HG03565 (cell line): ENCODE results near the gene METTL1.
"Not testable (repeated sequence)": the region's sequence is repeated elsewhere in the genome, so short reads cannot be mapped to it uniquely, and the experiment has no call there.

Experiments used
- ATAC-seq: cut with Tn5 transposase; IDR thresholded peaks from one replicate; pipeline ENCODE4 v1.9.1; 2021; ENCODE audit warnings: mild to moderate bottlenecking, moderate library complexity; ENCODE audit not compliant: unreplicated experiment

METTL1 gene

GRCh38 chr12:57797933-57798332 lies 26.0 kb upstream of the METTL1 start:
- no peak for ATAC-seq

GRCh38 chr12:57796996-57797395 lies 25.1 kb upstream of the METTL1 start:
- ATAC-seq = no peak

GRCh38 chr12:57795354-57795753 lies 23.4 kb upstream of the METTL1 start:
- ATAC-seq = no peak

GRCh38 chr12:57793920-57794319 lies 22.0 kb upstream of the METTL1 start:
- no peak for ATAC-seq

- no peak for ATAC-seq
Measured at GRCh38 chr12:57783861-57784260, 12.0 kb upstream of the METTL1 start.

GRCh38 chr12:57783466-57783801 lies 11.5 kb upstream of the METTL1 start:
- ATAC-seq = no peak

- peak; percentile 59 for ATAC-seq
Measured at GRCh38 chr12:57782608-57783465, 10.9 kb upstream of the METTL1 start, which contains the start of gene TSFM. Gene TSFM, plus strand, starts transcription at chr12:57782787. Its CDS starts 15 bp downstream, at chr12:57782802.

- no peak for ATAC-seq
Measured at GRCh38 chr12:57782243-57782607, 10.3 kb upstream of the METTL1 start.

GRCh38 chr12:57781801-57782200 lies 9.9 kb upstream of the METTL1 start:
- ATAC-seq = no peak

GRCh38 chr12:57781244-57781643 lies 9.3 kb upstream of the METTL1 start:
- ATAC-seq = no peak

GRCh38 chr12:57780284-57780897 lies 8.5 kb upstream of the METTL1 start:
- ATAC-seq = no peak

GRCh38 chr12:57779736-57780135 lies 7.8 kb upstream of the METTL1 start:
- ATAC-seq = no peak

- no peak for ATAC-seq
Measured at GRCh38 chr12:57777911-57778310, 6.0 kb upstream of the METTL1 start.

GRCh38 chr12:57777367-57777766 lies 5.5 kb upstream of the METTL1 start:
- ATAC-seq = no peak

GRCh38 chr12:57776247-57776587 lies 4.3 kb upstream of the METTL1 start:
- no peak for ATAC-seq

- ATAC-seq = no peak
Measured at GRCh38 chr12:57775563-57776246, 3.8 kb upstream of the METTL1 start.

GRCh38 chr12:57775044-57775443 lies 3.1 kb upstream of the METTL1 start:
- no peak for ATAC-seq

- ATAC-seq = not testable (repeated sequence)
Measured at GRCh38 chr12:57774634-57775033, 2.7 kb upstream of the METTL1 start.

- ATAC-seq = peak; percentile 19
Measured at GRCh38 chr12:57772429-57773322, 771 bp upstream of the METTL1 start, which contains the start of gene EEF1AKMT3. Gene EEF1AKMT3, plus strand, starts transcription at chr12:57772614. Its CDS starts 111 bp downstream, at chr12:57772725.

- ATAC-seq = peak; percentile 55
Measured at GRCh38 chr12:57771236-57771872, 551 bp downstream of the METTL1 start.
